Esophagus squamous epithelium (tissue), 5 donors: Measurements from ENCODE around the gene DENND2A. TPM values are rescaled to one million over a fixed set of nuclear protein-coding genes. Genes with fewer than 3 reads are reported as not detected.
A peak's percentile ranks its signal among the peaks of the same experiment; 100 is the strongest.
"Not testable (repeated sequence)": the region's sequence is repeated elsewhere in the genome, so short reads cannot be mapped to it uniquely, and the experiment has no call there.

ENCODE experiments used
- DNase-seq: peaks from one replicate; lab custom pipeline; 2025; lab: John Stamatoyannopoulos, UW
- H3K27ac ChIP-seq, 4 donors: fragments of 200-600 bp; sonication (generic); one replicate each; pipeline ENCODE4 v1.5.1; 2016 to 2019; ENCODE audit warnings: mild to moderate bottlenecking in 1 of 4
- H3K27me3 ChIP-seq, 4 donors: fragments of 200-600 bp; sonication (generic); 1 replicate in 3 of 4; 2 replicates in 1 of 4; pipeline versions ENCODE4 v1.5.1 to v1.6.0; 2017 to 2021; ENCODE audit warnings: antibody characterized with exemption in 1 of 4
- H3K36me3 ChIP-seq, 3 donors: fragments of 200-600 bp; sonication (generic); one replicate each; pipeline ENCODE4 v1.5.1; 2016 to 2019
- H3K4me1 ChIP-seq, 3 donors: fragments of 200-600 bp; sonication (generic); one replicate each; pipeline ENCODE4 v1.5.1; 2017 to 2019
- H3K4me3 ChIP-seq, 4 donors: fragments of 200-600 bp; sonication (generic); 1 replicate in 3 of 4; 2 replicates in 1 of 4; pipeline ENCODE4 v1.5.1; 2016 to 2019; ENCODE audit warnings: mild to moderate bottlenecking in 2 of 4, moderate library complexity in 1 of 4
- H3K9me3 ChIP-seq, 3 donors: fragments of 200-600 bp; sonication (generic); one replicate each; pipeline ENCODE4 v1.5.1; 2016 to 2019
- CTCF ChIP-seq, 6 experiments: fragments of 450-650 bp in 4 of 6; fragments of 200-600 bp in 2 of 6; sonication (generic) in 2 of 6; IDR thresholded peaks; one replicate each; pipeline ENCODE4 v1.5.1; 2016 to 2019; ENCODE audit warnings: antibody characterized with exemption in 6 of 6, mild to moderate bottlenecking in 4 of 6, moderate library complexity in 4 of 6
- POLR2A ChIP-seq, 4 donors: fragments of 450-650 bp; IDR thresholded peaks; one replicate each; pipeline ENCODE4 v1.6.1; 2017; ENCODE audit warnings: antibody characterized with exemption in 4 of 4, mild to moderate bottlenecking in 4 of 4, moderate library complexity in 3 of 4
- WGBS, 2 donors: methylation state at CpG; one replicate each; pipeline ENCODE4 v1.1.5; 2018; 5-methylcytosine and 5-hydroxymethylcytosine counted together
- intact Hi-C: fragments of 100-400 bp; cut with DNase I; formaldehyde crosslinking; loops from one replicate; pipeline ENCODE4 v1.15.0; 2022
- total RNA-seq, 4 donors: library from RNA; depleted of rRNA; stranded (reverse); fragments of >200 nt; gene quantifications; one replicate each; pipeline ENCODE4 v1.1.0, GENCODE V29; 2016
- donor health status: DM: yes; HTN: yes; CAD: no.

Gene DENND2A
- total RNA-seq, 4 donors from 2014 or later = 0.92 to 11.1 (median 1.9) TPM

- DNase-seq = no peak
- Histone ChIP-seq H3K9me3 (no peaks in the 10 kb centered on the region), H3K27me3 (no peaks in the 10 kb centered on the region), H3K4me1 (peaks cover 18 to 41% (median 26%) of the 10 kb centered on the region in 3 donors), H3K4me3 (peak overlapping the region; percentile 63 to 95 (median 88)), H3K27ac (peak overlapping the region; percentile 84 to 96 (median 90)), H3K36me3 (peaks cover 0 to 27% (median 0%) of the 10 kb centered on the region in 3 donors)
- TF ChIP-seq POLR2A (IDR thresholded peaks at IDR 0.05) (peak in 1 of 4 donors; percentile 22), CTCF (IDR thresholded peaks at IDR 0.05) (no peak)
- intact Hi-C loops = no loop called here
- WGBS, 2 donors = 0% methylated on average over 13 to 14 of the region's 72 CpGs
Observed at GRCh38 chr7:140673063-140673773, 32.6 kb upstream of the DENND2A start.

- DNase-seq = no peak
- 0 to 2% methylated on average over 7 to 11 of the region's 41 CpGs for WGBS, 2 donors
- H3K9me3 ChIP-seq = no peaks in the 10 kb centered on the region
- H3K4me1 ChIP-seq = peaks cover 18 to 41% (median 26%) of the 10 kb centered on the region in 3 donors
- peaks cover 0 to 20% (median 0%) of the 10 kb centered on the region in 3 donors for H3K36me3 ChIP-seq
- TF ChIP-seq CTCF (IDR thresholded peaks at IDR 0.05) = no peak
- TF ChIP-seq POLR2A (IDR thresholded peaks at IDR 0.05) = peak in 1 of 4 donors; percentile 49
- no peaks in the 10 kb centered on the region for H3K27me3 ChIP-seq
- peak within 1 kb of the TSS; percentile 84 to 96 (median 90) for H3K27ac ChIP-seq
- H3K4me3 ChIP-seq = peak within 1 kb of the TSS; percentile 63 to 95 (median 88)
- intact Hi-C loops = no loop called here
Observed at GRCh38 chr7:140672382-140673062, 31.9 kb upstream of the DENND2A start, which contains the start of gene ADCK2. Gene ADCK2 (plus strand): TSS chr7:140672945. CDS start chr7:140673331, 386 bp downstream.

- H3K27me3 ChIP-seq = no peaks in the 10 kb centered on the region
- H3K4me1 ChIP-seq = peaks cover 18 to 41% (median 26%) of the 10 kb centered on the region in 3 donors
- peaks cover 0 to 15% (median 0%) of the 10 kb centered on the region in 3 donors for H3K36me3 ChIP-seq
- intact Hi-C loops = no loop called here
- TF ChIP-seq POLR2A (IDR thresholded peaks at IDR 0.05) (no peak), CTCF (IDR thresholded peaks at IDR 0.05) (no peak)
- WGBS, 2 donors = 77 to 100% methylated on average over 3 to 12 of the region's 15 CpGs
- DNase-seq = no peak
- no peaks in the 10 kb centered on the region for H3K9me3 ChIP-seq
- H3K27ac ChIP-seq = no peak overlapping the region
- peak overlapping the region in 1 of 4 donors; percentile 95 for H3K4me3 ChIP-seq
Observed at GRCh38 chr7:140671966-140672365, 31.4 kb upstream of the DENND2A start.

GRCh38 chr7:140670343-140670935 is 29.8 kb upstream of the DENND2A start:
- TF ChIP-seq POLR2A (IDR thresholded peaks at IDR 0.05) = no peak
- no peak for TF ChIP-seq CTCF (IDR thresholded peaks at IDR 0.05)
- no peak for DNase-seq
- 57 to 67% methylated on average over 4 of the region's 4 CpGs for WGBS, 2 donors

GRCh38 chr7:140669862-140670261 is 29.2 kb upstream of the DENND2A start:
- DNase-seq, H3K36me3 ChIP-seq, H3K27me3 ChIP-seq, H3K4me3 ChIP-seq, H3K9me3 ChIP-seq, intact Hi-C loops, H3K27ac ChIP-seq: not testable (repeated sequence)
- H3K4me1 ChIP-seq = peaks cover 11 to 26% (median 14%) of the 10 kb centered on the region in 3 donors
- WGBS, 2 donors = 55 to 83% methylated on average over 4 to 10 of the region's 10 CpGs

More at GRCh38 chr7:140670343-140670935, 29.8 kb upstream of the DENND2A start:
- peaks cover 17 to 31% (median 20%) of the 10 kb centered on the region in 3 donors for H3K4me1 ChIP-seq
- intact Hi-C loops = no loop called here
- H3K9me3 ChIP-seq = no peaks in the 10 kb centered on the region
- H3K27me3 ChIP-seq = no peaks in the 10 kb centered on the region
- H3K27ac ChIP-seq = no peak overlapping the region
- H3K4me3 ChIP-seq = no peak overlapping the region
- H3K36me3 ChIP-seq = no peaks in the 10 kb centered on the region
